Bronchial epithelial cell (primary cell): ENCODE data around the gene TADA3. TPM values are rescaled to one million over a fixed set of nuclear protein-coding genes. Genes with fewer than 3 reads are reported as not detected.

Experiments used
- DNase-seq: peaks from one replicate; pipeline ENCODE4 v3.0.0-alpha.2; 2010; ENCODE audit warnings: low read depth
- FAIRE-seq: peaks from 2 replicates; lab custom pipeline; 2011; peaks lifted over from hg19 to GRCh38; lab: Jason Lieb, UNC
- H3K27me3 ChIP-seq: 2 replicates; pipeline ENCODE4 v1.5.1; 2011; ENCODE audit warnings: low read length; ENCODE audit not compliant: control insufficient read depth, insufficient read depth
- H3K36me3 ChIP-seq: 2 replicates; pipeline ENCODE4 v1.5.1; 2011; ENCODE audit warnings: low read length; ENCODE audit not compliant: control insufficient read depth, insufficient read depth
- H3K4me3 ChIP-seq: 2 replicates; pipeline ENCODE4 v1.5.1; 2011; ENCODE audit warnings: mild to moderate bottlenecking, low read depth, low read length, control low read depth
- CTCF ChIP-seq: IDR thresholded peaks from 2 replicates; pipeline ENCODE4 v1.5.1; 2011; ENCODE audit warnings: mild to moderate bottlenecking, moderate library complexity, low read length, control low read depth, inconsistent platforms; ENCODE audit not compliant: insufficient read depth, severe bottlenecking
- total RNA-seq: library from RNA; depleted of rRNA; stranded (reverse); fragments of >200 nt; gene quantifications from 2 replicates; pipeline ENCODE4 v1.2.1, GENCODE V29; 2014

The TADA3 gene
- total RNA-seq, 1 donor from 2014 or later: 46.9 TPM

- TF ChIP-seq CTCF: no peak
Observed at GRCh38 chr3:9793161-9793781, 998 bp upstream of the TADA3 start.

GRCh38 chr3:9791790-9792404, 376 bp downstream of the TADA3 start:
- TF ChIP-seq CTCF: no peak
- Histone ChIP-seq H3K4me3 (peak overlapping the region; percentile 94), H3K36me3 (peaks cover 12% of the 10 kb centered on the region), H3K27me3 (no peaks in the 10 kb centered on the region)
- no peak for DNase-seq
- no peak for FAIRE-seq

More at GRCh38 chr3:9793161-9793781, 998 bp upstream of the TADA3 start:
- Histone ChIP-seq H3K27me3 (no peaks in the 10 kb centered on the region), H3K4me3 (peak overlapping the region; percentile 94), H3K36me3 (peaks cover 18% of the 10 kb centered on the region)
- peak; percentile 42 for DNase-seq
- FAIRE-seq: no peak

GRCh38 chr3:9791127-9791526, 1.1 kb downstream of the TADA3 start:
- no peak for TF ChIP-seq CTCF
- no peak for FAIRE-seq
- Histone ChIP-seq H3K36me3 (peaks cover 14% of the 10 kb centered on the region), H3K4me3 (no peak overlapping the region), H3K27me3 (no peaks in the 10 kb centered on the region)
- no peak for DNase-seq

- TF ChIP-seq CTCF: no peak
- peaks cover 19% of the 10 kb centered on the region for H3K36me3 ChIP-seq
- no peak overlapping the region for H3K4me3 ChIP-seq
- FAIRE-seq: no peak
- DNase-seq: no peak
- H3K27me3 ChIP-seq: no peaks in the 10 kb centered on the region
Observed at GRCh38 chr3:9787714-9788113, 4.6 kb downstream of the TADA3 start.

- no peak for FAIRE-seq
- peak; percentile 53 for TF ChIP-seq CTCF
- Histone ChIP-seq H3K36me3 (peaks cover 19% of the 10 kb centered on the region), H3K27me3 (no peaks in the 10 kb centered on the region), H3K4me3 (no peak overlapping the region)
- DNase-seq: no peak
Observed at GRCh38 chr3:9786825-9787669, 5.2 kb downstream of the TADA3 start.
